ENCODE results near the gene KDM8. TPM values are rescaled to one million over a fixed set of nuclear protein-coding genes. Genes with fewer than 3 reads are reported as not detected.

KDM8 gene
- total and polyA plus RNA-seq, 12 donors: 3.4 to 14.6 (median 8.5) TPM

DNA sequence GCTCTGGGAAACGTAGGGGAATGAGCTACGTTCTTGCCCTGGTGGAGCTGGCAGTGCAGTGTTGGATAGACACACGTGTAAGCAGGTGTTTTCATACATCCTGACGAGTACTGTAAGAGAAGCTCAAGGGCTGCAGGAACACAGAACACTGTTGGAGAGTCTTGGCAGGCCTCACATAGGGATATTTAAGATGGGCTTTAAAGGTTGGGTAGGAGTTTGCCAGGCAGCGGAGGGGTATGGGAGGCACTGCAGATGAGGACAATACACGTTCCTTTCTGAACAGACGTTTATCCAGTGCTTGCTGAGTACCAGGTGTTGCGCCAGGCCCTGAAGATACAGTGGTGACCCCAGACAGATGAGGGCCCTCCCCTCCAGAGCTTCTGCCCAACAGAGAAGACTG is 6.3 kb downstream of the KDM8 start:
- intact Hi-C loops (cut with DNase I): no loop called here
- Histone ChIP-seq H3K27ac (no peak overlapping the region), H3K4me3 (no peak overlapping the region), H3K27me3 (no peaks in the 10 kb centered on the region), H3K9me3 (replicated peaks in 1 of 3) (no peaks in the 10 kb centered on the region), H3K36me3 (replicated peaks in 1 of 2) (peaks cover 0 to 20% of the 10 kb centered on the region in 2 donors), H3K4me1 (replicated peaks in 1 of 2) (peaks cover 2 to 3% of the 10 kb centered on the region in 2 donors)
- no peak for DNase-seq
- TF ChIP-seq POLR2A (IDR thresholded peaks at IDR 0.05): no peak
- TF ChIP-seq, protein P1, sequence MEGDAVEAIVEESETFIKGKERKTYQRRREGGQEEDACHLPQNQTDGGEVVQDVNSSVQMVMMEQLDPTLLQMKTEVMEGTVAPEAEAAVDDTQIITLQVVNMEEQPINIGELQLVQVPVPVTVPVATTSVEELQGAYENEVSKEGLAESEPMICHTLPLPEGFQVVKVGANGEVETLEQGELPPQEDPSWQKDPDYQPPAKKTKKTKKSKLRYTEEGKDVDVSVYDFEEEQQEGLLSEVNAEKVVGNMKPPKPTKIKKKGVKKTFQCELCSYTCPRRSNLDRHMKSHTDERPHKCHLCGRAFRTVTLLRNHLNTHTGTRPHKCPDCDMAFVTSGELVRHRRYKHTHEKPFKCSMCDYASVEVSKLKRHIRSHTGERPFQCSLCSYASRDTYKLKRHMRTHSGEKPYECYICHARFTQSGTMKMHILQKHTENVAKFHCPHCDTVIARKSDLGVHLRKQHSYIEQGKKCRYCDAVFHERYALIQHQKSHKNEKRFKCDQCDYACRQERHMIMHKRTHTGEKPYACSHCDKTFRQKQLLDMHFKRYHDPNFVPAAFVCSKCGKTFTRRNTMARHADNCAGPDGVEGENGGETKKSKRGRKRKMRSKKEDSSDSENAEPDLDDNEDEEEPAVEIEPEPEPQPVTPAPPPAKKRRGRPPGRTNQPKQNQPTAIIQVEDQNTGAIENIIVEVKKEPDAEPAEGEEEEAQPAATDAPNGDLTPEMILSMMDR (IDR thresholded peaks at IDR 0.05): no peak
- 85 to 96% (median 93%) methylated on average over 8 of the region's 8 CpGs for WGBS, 4 donors

- Histone ChIP-seq H3K4me1 (replicated peaks in 1 of 2) (no peaks in the 10 kb centered on the region), H3K36me3 (replicated peaks in 1 of 2) (peaks cover 0 to 25% of the 10 kb centered on the region in 2 donors), H3K27ac (no peak overlapping the region), H3K4me3 (no peak overlapping the region), H3K27me3 (no peaks in the 10 kb centered on the region), H3K9me3 (replicated peaks in 1 of 3) (no peaks in the 10 kb centered on the region)
- no peak for TF ChIP-seq POLR2A (IDR thresholded peaks at IDR 0.05)
- TF ChIP-seq, protein P1 (IDR thresholded peaks at IDR 0.05): no peak
- DNase-seq: no peak
- 92 to 95% (median 95%) methylated on average over 14 to 17 of the region's 17 CpGs for WGBS, 4 donors
- intact Hi-C loops (cut with DNase I): no loop called here
Observed at GRCh38 chr16:27210174-27210573, 6.8 kb downstream of the KDM8 start.

- no peak for DNase-seq
- Histone ChIP-seq H3K9me3 (replicated peaks in 1 of 3) (no peaks in the 10 kb centered on the region), H3K4me1 (replicated peaks in 1 of 2) (no peaks in the 10 kb centered on the region), H3K27ac (no peak overlapping the region), H3K36me3 (replicated peaks in 1 of 2) (peaks cover 0 to 25% of the 10 kb centered on the region in 2 donors), H3K27me3 (no peaks in the 10 kb centered on the region), H3K4me3 (no peak overlapping the region)
- intact Hi-C loops (cut with DNase I): no loop called here
- TF ChIP-seq, protein P1 (IDR thresholded peaks at IDR 0.05): no peak
- WGBS, 4 donors: 88 to 94% (median 93%) methylated on average over 10 of the region's 10 CpGs
Observed at GRCh38 chr16:27211026-27211425, 7.7 kb downstream of the KDM8 start.

GRCh38 chr16:27214084-27214961 is 11.0 kb downstream of the KDM8 start:
- peaks cover 0 to 25% of the 10 kb centered on the region in 2 donors for H3K36me3 ChIP-seq (replicated peaks in 1 of 2)
- intact Hi-C loops (cut with DNase I): no loop called here

More at GRCh38 chr16:27214084-27214961, 11.0 kb downstream of the KDM8 start:
- Histone ChIP-seq H3K27me3 (no peaks in the 10 kb centered on the region), H3K4me3 (no peak overlapping the region), H3K9me3 (replicated peaks in 1 of 3) (no peaks in the 10 kb centered on the region), H3K27ac (no peak overlapping the region), H3K4me1 (replicated peaks in 1 of 2) (no peaks in the 10 kb centered on the region)
- TF ChIP-seq, protein P1 (IDR thresholded peaks at IDR 0.05): no peak
- no peak for TF ChIP-seq POLR2A (IDR thresholded peaks at IDR 0.05)
- no peak for DNase-seq
- WGBS, 4 donors: 93 to 98% (median 94%) methylated on average over 16 to 19 of the region's 19 CpGs

Data from adrenal gland (tissue), 12 donors.